Inferior parietal cortex (tissue), 1 donor: ENCODE measurements around the gene PLD2.
A peak's percentile ranks its signal among the peaks of the same experiment; 100 is the strongest.
"Not testable (repeated sequence)": the region's sequence is repeated elsewhere in the genome, so short reads cannot be mapped to it uniquely, and the experiment has no call there.

Experiments used
- DNase-seq: peaks from one replicate; pipeline ENCODE4 v3.0.0-alpha.2; 2016; ENCODE audit errors: extremely low spot score

The PLD2 gene

GRCh38 chr17:4789951-4790704 lies 16.8 kb upstream of the PLD2 start:
- peak; percentile 86 for DNase-seq

GRCh38 chr17:4790705-4791088 lies 16.3 kb upstream of the PLD2 start:
- DNase-seq, result no peak

GRCh38 chr17:4795168-4795567 lies 11.8 kb upstream of the PLD2 start:
- DNase-seq, result no peak

GRCh38 chr17:4796552-4796920 lies 10.4 kb upstream of the PLD2 start:
- DNase-seq, result no peak

GRCh38 chr17:4800462-4801196 lies 6.3 kb upstream of the PLD2 start:
- no peak for DNase-seq

- no peak for DNase-seq
Observed at GRCh38 chr17:4802228-4802627, 4.7 kb upstream of the PLD2 start, which contains the start of gene C17orf114. Gene C17orf114 (minus strand): TSS chr17:4802328.

- no peak for DNase-seq
Observed at GRCh38 chr17:4806456-4806776, 536 bp upstream of the PLD2 start.

GRCh38 chr17:4807605-4808377 lies 839 bp downstream of the PLD2 start:
- no peak for DNase-seq

GRCh38 chr17:4808378-4808767 lies 1.4 kb downstream of the PLD2 start:
- DNase-seq, result peak; percentile 56

GRCh38 chr17:4810696-4811290 lies 3.8 kb downstream of the PLD2 start:
- no peak for DNase-seq

- DNase-seq, result no peak
Observed at GRCh38 chr17:4811471-4811870, 4.5 kb downstream of the PLD2 start.

GRCh38 chr17:4812690-4813089 lies 5.7 kb downstream of the PLD2 start:
- no peak for DNase-seq

GRCh38 chr17:4815043-4815675 lies 8.2 kb downstream of the PLD2 start:
- no peak for DNase-seq

GRCh38 chr17:4816826-4817225 lies 9.9 kb downstream of the PLD2 start:
- DNase-seq, result no peak

- no peak for DNase-seq
Observed at GRCh38 chr17:4818276-4818675, 11.3 kb downstream of the PLD2 start.

GRCh38 chr17:4822835-4823234 lies 15.9 kb downstream of the PLD2 start:
- DNase-seq, result no peak

GRCh38 chr17:4823373-4824089 lies 16.6 kb downstream of the PLD2 start:
- no peak for DNase-seq

- DNase-seq, result no peak
Observed at GRCh38 chr17:4827399-4827798, 20.4 kb downstream of the PLD2 start.

- DNase-seq, result not testable (repeated sequence)
Observed at GRCh38 chr17:4832829-4833177, 25.9 kb downstream of the PLD2 start.

GRCh38 chr17:4833178-4833940 lies 26.4 kb downstream of the PLD2 start, which contains the start of gene MINK1:
Gene MINK1 (plus strand): TSS chr17:4833340. CDS start chr17:4833584, 244 bp downstream.
- DNase-seq, result peak; percentile 94
